ENCODE measurements around the gene PCSK2. TPM values are rescaled to one million over a fixed set of nuclear protein-coding genes. Genes with fewer than 3 reads are reported as not detected.

Gene PCSK2
- total and polyA plus RNA-seq, 2 of the 8 experiments (the other 6 are each of a cell fraction or from before 2014, with no cell fraction given): 1.9 to 4.2 TPM

DNA sequence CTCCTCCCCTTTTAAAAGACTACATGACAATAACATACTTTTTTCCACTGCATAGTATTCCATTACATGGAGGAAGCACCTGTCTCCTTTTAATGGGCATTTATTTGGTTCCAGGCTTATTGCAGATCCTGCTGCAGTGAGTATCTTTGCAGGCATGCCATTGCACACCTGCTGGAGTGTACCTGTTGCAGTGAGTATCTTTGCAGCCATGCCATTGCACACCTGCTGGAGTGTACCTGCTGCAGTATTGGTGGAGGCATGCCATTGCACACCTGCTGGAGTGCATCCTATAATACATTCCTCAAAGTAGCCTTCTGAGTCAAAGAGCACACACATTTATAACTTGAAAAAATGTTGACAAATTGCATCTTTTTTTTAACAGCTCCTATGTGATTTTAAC lies 302.7 kb downstream of the PCSK2 start:
- Histone ChIP-seq H2BK15ac (ENCODE audit: low read length) (peak overlapping the region; percentile 23; the same call in 1 of the 2 replicates), H2BK20ac (ENCODE audit: low read length) (no peak overlapping the region), H2AK5ac (ENCODE audit: low read depth, low read length) (no peak overlapping the region), H4K91ac (replicated peaks; ENCODE audit: insufficient read length, low read length) (no peak overlapping the region), H3K4me3 (ENCODE audit: extremely low read depth in 1 of 4, insufficient read depth in 2 of 4, low read depth in 3 of 4, low read length in 4 of 4) (no peak overlapping the region), H3K27me3 (replicated peaks in 1 of 4; ENCODE audit: control insufficient read depth in 3 of 4, extremely low read depth in 1 of 4, insufficient read depth in 3 of 4, low read length in 3 of 4) (peaks cover 2 to 17% (median 11%) of the 10 kb centered on the region in 4 experiments), H4K8ac (ENCODE audit: extremely low read depth, insufficient read depth, low read length) (no peak overlapping the region), H3K56ac (replicated peaks; ENCODE audit: insufficient read length, low read depth, low read length) (no peak overlapping the region), H3K4ac (replicated peaks; ENCODE audit: insufficient read length, low read depth, low read length) (no peak overlapping the region), H3K23ac (ENCODE audit: insufficient read length) (no peak overlapping the region), H4K20me1 (replicated peaks in 1 of 2; ENCODE audit: control insufficient read depth in 1 of 2, insufficient read depth in 2 of 2, low read length in 2 of 2) (no peaks in the 10 kb centered on the region), H4K5ac (ENCODE audit: insufficient read length, low read depth, low read length) (no peak overlapping the region), H3K79me1 (ENCODE audit: low read depth, low read length) (no peaks in the 10 kb centered on the region), H3K23me2 (ENCODE audit: low read depth, low read length) (peaks cover 6% of the 10 kb centered on the region; the same call in 1 of the 2 replicates), H2BK12ac (ENCODE audit: low read depth, low read length) (no peak overlapping the region), H3K4me1 (replicated peaks in 1 of 4; ENCODE audit: control insufficient read depth in 3 of 4, insufficient read depth in 4 of 4, low read length in 3 of 4) (peaks cover 5 to 12% (median 9%) of the 10 kb centered on the region in 4 experiments), H2BK5ac (ENCODE audit: low read depth, low read length) (no peak overlapping the region), H3K4me2 (ENCODE audit: insufficient read depth in 1 of 2, low read depth in 2 of 2, low read length in 2 of 2) (no peak overlapping the region), H2AFZ (ENCODE audit: low read length) (no peak overlapping the region), H2BK120ac (replicated peaks; ENCODE audit: low read depth, low read length) (no peak overlapping the region), H3K79me2 (ENCODE audit: control insufficient read depth in 1 of 2, insufficient read depth in 2 of 2, low read length in 2 of 2) (no peaks in the 10 kb centered on the region), H3K14ac (ENCODE audit: insufficient read length) (no peak overlapping the region), H3K9ac (replicated peaks in 1 of 4; ENCODE audit: extremely low read depth in 1 of 4, low read depth in 3 of 4, low read length in 3 of 4) (no peak overlapping the region), H3K36me3 (ENCODE audit: control insufficient read depth in 2 of 4, insufficient read depth in 4 of 4, low read length in 3 of 4) (no peaks in the 10 kb centered on the region), H3K18ac (ENCODE audit: extremely low read depth, low read length) (no peak overlapping the region), H3K27ac (ENCODE audit: low read depth, low read length) (no peak overlapping the region), H3K9me3 (ENCODE audit: insufficient read depth in 2 of 2, low read depth in 1 of 2, low read length in 1 of 2) (no peaks in the 10 kb centered on the region)
- FAIRE-seq (no peak), DNase-seq (ENCODE audit: low read depth in 1 of 2, low spot score in 2 of 2) (no peak)
- POLR2A ChIA-PET (ENCODE audit: partially characterized antibody): interaction anchor here (1.1 to 2.1 kb wide), 3 partner anchors 24 to 50 kb away, joined by 3 to 7 read pairs (median 5); no protein-coding TSS in a partner anchor
- CTCF ChIA-PET (ENCODE audit: partially characterized antibody): interaction anchor here (1.4 to 1.6 kb wide), 4 partner anchors 13 to 99 kb away, joined by 3 to 5 read pairs (median 4); no protein-coding TSS in a partner anchor
- TF ChIP-seq, protein P1, sequence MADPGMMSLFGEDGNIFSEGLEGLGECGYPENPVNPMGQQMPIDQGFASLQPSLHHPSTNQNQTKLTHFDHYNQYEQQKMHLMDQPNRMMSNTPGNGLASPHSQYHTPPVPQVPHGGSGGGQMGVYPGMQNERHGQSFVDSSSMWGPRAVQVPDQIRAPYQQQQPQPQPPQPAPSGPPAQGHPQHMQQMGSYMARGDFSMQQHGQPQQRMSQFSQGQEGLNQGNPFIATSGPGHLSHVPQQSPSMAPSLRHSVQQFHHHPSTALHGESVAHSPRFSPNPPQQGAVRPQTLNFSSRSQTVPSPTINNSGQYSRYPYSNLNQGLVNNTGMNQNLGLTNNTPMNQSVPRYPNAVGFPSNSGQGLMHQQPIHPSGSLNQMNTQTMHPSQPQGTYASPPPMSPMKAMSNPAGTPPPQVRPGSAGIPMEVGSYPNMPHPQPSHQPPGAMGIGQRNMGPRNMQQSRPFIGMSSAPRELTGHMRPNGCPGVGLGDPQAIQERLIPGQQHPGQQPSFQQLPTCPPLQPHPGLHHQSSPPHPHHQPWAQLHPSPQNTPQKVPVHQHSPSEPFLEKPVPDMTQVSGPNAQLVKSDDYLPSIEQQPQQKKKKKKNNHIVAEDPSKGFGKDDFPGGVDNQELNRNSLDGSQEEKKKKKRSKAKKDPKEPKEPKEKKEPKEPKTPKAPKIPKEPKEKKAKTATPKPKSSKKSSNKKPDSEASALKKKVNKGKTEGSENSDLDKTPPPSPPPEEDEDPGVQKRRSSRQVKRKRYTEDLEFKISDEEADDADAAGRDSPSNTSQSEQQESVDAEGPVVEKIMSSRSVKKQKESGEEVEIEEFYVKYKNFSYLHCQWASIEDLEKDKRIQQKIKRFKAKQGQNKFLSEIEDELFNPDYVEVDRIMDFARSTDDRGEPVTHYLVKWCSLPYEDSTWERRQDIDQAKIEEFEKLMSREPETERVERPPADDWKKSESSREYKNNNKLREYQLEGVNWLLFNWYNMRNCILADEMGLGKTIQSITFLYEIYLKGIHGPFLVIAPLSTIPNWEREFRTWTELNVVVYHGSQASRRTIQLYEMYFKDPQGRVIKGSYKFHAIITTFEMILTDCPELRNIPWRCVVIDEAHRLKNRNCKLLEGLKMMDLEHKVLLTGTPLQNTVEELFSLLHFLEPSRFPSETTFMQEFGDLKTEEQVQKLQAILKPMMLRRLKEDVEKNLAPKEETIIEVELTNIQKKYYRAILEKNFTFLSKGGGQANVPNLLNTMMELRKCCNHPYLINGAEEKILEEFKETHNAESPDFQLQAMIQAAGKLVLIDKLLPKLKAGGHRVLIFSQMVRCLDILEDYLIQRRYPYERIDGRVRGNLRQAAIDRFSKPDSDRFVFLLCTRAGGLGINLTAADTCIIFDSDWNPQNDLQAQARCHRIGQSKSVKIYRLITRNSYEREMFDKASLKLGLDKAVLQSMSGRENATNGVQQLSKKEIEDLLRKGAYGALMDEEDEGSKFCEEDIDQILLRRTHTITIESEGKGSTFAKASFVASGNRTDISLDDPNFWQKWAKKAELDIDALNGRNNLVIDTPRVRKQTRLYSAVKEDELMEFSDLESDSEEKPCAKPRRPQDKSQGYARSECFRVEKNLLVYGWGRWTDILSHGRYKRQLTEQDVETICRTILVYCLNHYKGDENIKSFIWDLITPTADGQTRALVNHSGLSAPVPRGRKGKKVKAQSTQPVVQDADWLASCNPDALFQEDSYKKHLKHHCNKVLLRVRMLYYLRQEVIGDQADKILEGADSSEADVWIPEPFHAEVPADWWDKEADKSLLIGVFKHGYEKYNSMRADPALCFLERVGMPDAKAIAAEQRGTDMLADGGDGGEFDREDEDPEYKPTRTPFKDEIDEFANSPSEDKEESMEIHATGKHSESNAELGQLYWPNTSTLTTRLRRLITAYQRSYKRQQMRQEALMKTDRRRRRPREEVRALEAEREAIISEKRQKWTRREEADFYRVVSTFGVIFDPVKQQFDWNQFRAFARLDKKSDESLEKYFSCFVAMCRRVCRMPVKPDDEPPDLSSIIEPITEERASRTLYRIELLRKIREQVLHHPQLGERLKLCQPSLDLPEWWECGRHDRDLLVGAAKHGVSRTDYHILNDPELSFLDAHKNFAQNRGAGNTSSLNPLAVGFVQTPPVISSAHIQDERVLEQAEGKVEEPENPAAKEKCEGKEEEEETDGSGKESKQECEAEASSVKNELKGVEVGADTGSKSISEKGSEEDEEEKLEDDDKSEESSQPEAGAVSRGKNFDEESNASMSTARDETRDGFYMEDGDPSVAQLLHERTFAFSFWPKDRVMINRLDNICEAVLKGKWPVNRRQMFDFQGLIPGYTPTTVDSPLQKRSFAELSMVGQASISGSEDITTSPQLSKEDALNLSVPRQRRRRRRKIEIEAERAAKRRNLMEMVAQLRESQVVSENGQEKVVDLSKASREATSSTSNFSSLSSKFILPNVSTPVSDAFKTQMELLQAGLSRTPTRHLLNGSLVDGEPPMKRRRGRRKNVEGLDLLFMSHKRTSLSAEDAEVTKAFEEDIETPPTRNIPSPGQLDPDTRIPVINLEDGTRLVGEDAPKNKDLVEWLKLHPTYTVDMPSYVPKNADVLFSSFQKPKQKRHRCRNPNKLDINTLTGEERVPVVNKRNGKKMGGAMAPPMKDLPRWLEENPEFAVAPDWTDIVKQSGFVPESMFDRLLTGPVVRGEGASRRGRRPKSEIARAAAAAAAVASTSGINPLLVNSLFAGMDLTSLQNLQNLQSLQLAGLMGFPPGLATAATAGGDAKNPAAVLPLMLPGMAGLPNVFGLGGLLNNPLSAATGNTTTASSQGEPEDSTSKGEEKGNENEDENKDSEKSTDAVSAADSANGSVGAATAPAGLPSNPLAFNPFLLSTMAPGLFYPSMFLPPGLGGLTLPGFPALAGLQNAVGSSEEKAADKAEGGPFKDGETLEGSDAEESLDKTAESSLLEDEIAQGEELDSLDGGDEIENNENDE (IDR thresholded peaks at IDR 0.05; ENCODE audit: insufficient replicate concordance, low read length): no peak

All from H1 (cell line).